Endothelial cell of umbilical vein (primary cell): ENCODE data around the gene SPP2. TPM values are rescaled to one million over a fixed set of nuclear protein-coding genes. Genes with fewer than 3 reads are reported as not detected.

Experiments used
- BruUV-seq: library from RNA; stranded (reverse); fragments of 400-500 nt; replicated peaks from 2 replicates; lab custom pipeline; 2021; lab: Mats Ljungman, UMichigan
- CTCF ChIA-PET: fragments of 300-600, 350-600 bp; sonication (Branson Sonifier 250); formaldehyde crosslinking; loops from one replicate; lab custom pipeline; 2021; ENCODE audit warnings: antibody characterized with exemption, inconsistent platforms; lab: Charles Lee
- POLR2A ChIA-PET: fragments of 300-600, 350-600 bp; sonication (Branson Sonifier 250); formaldehyde crosslinking; loops from one replicate; lab custom pipeline; 2021; ENCODE audit warnings: antibody characterized with exemption, inconsistent platforms; lab: Charles Lee
- DNase-seq: peaks from one replicate; pipeline ENCODE4 v3.0.0-alpha.2; 2011; ENCODE audit warnings: low read depth, low spot score
- FAIRE-seq: peaks from 2 replicates; lab custom pipeline; 2011; peaks lifted over from hg19 to GRCh38; lab: Jason Lieb, UNC
- H2AFZ ChIP-seq: 2 replicates; pipeline ENCODE4 v1.6.0; 2012; ENCODE audit warnings: low read depth, low read length, control low read depth, inconsistent platforms
- H3K27ac ChIP-seq: 2 replicates; pipeline ENCODE4 v1.5.1; 2011; ENCODE audit warnings: low read depth, mild to moderate bottlenecking, control low read depth, low read length, moderate library complexity; ENCODE audit not compliant: insufficient read depth
- H3K27me3 ChIP-seq, 2 experiments: 2 replicates each; pipeline versions ENCODE4 v1.6.0 to v1.6.1; 2011; ENCODE audit warnings: low read length in 2 of 2, mixed read lengths in 1 of 2; ENCODE audit not compliant: control insufficient read depth in 2 of 2, insufficient read depth in 2 of 2
- H3K36me3 ChIP-seq, 2 experiments: 2 replicates in 1 of 2; 3 replicates in 1 of 2; pipeline ENCODE4 v1.5.1; 2011; ENCODE audit warnings: low read length in 2 of 2, mild to moderate bottlenecking in 1 of 2, moderate library complexity in 1 of 2; ENCODE audit not compliant: control insufficient read depth in 2 of 2, insufficient read depth in 2 of 2; ENCODE audit errors: extremely low read depth in 1 of 2
- H3K4me1 ChIP-seq: 3 replicates; pipeline ENCODE4 v1.5.1; 2011; ENCODE audit warnings: mild to moderate bottlenecking, low read length; ENCODE audit not compliant: control insufficient read depth, insufficient read depth; ENCODE audit errors: extremely low read depth
- H3K4me2 ChIP-seq: 2 replicates; pipeline ENCODE4 v1.6.1; 2011; ENCODE audit warnings: low read length, control low read depth, mixed read lengths; ENCODE audit not compliant: insufficient read depth
- H3K4me3 ChIP-seq, 3 experiments: fragments of 200-600 bp in 1 of 3; sonication (generic), shearing (Covaris generic) in 1 of 3; replicated peaks in 1 of 3; 2 replicates each; pipeline ENCODE4 v1.5.1; 2011 to 2016; ENCODE audit warnings: control low read depth in 3 of 3, low read length in 3 of 3, mild to moderate bottlenecking in 2 of 3, inconsistent platforms in 1 of 3, low read depth in 1 of 3, moderate library complexity in 1 of 3; ENCODE audit not compliant: insufficient read depth in 1 of 3
- H3K79me2 ChIP-seq: 2 replicates; pipeline ENCODE4 v1.6.0; 2012; ENCODE audit warnings: low read length, inconsistent platforms; ENCODE audit not compliant: control insufficient read depth, insufficient read depth
- H3K9ac ChIP-seq: replicated peaks from 2 replicates; pipeline ENCODE3; 2011; ENCODE audit warnings: low read length, control low read depth; ENCODE audit not compliant: insufficient read depth; ENCODE audit errors: extremely low read depth
- H3K9me1 ChIP-seq: replicated peaks from 3 replicates; pipeline ENCODE4 v1.6.0; 2011; ENCODE audit warnings: mild to moderate bottlenecking, low read length; ENCODE audit not compliant: control insufficient read depth, insufficient read depth; ENCODE audit errors: extremely low read depth
- H3K9me3 ChIP-seq: replicated peaks from 2 replicates; pipeline ENCODE4 v1.5.1; 2012; ENCODE audit warnings: low read length, inconsistent platforms; ENCODE audit not compliant: control insufficient read depth, insufficient read depth
- H4K20me1 ChIP-seq: replicated peaks from 2 replicates; pipeline ENCODE3; 2011; ENCODE audit warnings: mild to moderate bottlenecking, low read length; ENCODE audit not compliant: control insufficient read depth, insufficient read depth; ENCODE audit errors: extremely low read depth
- EZH2 ChIP-seq: IDR thresholded peaks from 2 replicates; pipeline ENCODE4 v1.6.1; 2012; ENCODE audit warnings: borderline replicate concordance, low read depth, mild to moderate bottlenecking, moderate library complexity, low read length, inconsistent platforms; ENCODE audit not compliant: severe bottlenecking
- FOS ChIP-seq: IDR thresholded peaks from 2 replicates; pipeline ENCODE4 v1.6.1; 2011; ENCODE audit warnings: mild to moderate bottlenecking, low read length, moderate library complexity, borderline replicate concordance; ENCODE audit not compliant: insufficient read depth
- GATA2 ChIP-seq: IDR thresholded peaks from 2 replicates; pipeline ENCODE4 v1.7.0; 2011; ENCODE audit warnings: low read depth, mild to moderate bottlenecking, moderate library complexity, mixed read lengths, low read length; ENCODE audit not compliant: insufficient read length, insufficient read depth
- JUN ChIP-seq: IDR thresholded peaks from 2 replicates; pipeline ENCODE4 v1.6.1; 2011; ENCODE audit warnings: borderline replicate concordance, low read depth; ENCODE audit not compliant: insufficient read length, insufficient read depth
- MYC ChIP-seq: IDR thresholded peaks from one replicate; pipeline ENCODE4 v1.6.1; 2011; ENCODE audit warnings: mild to moderate bottlenecking, low read depth, low read length
- POLR2AphosphoS5 ChIP-seq: IDR thresholded peaks from 2 replicates; pipeline ENCODE4 v1.6.1; 2012; ENCODE audit warnings: low read depth, mild to moderate bottlenecking, control low read depth, low read length, moderate library complexity; ENCODE audit not compliant: insufficient read depth
- dilution Hi-C: fragments of 300-500 bp; cut with MboI; formaldehyde crosslinking; loops from one replicate; pipeline ENCODE4 v1.15.0; 2019; ENCODE audit warnings: low sequenced_read_pairs; ENCODE audit not compliant: extremely low pct_ligation_motif_present
- intact Hi-C: fragments of 100-400 bp; cut with micrococcal nuclease; formaldehyde crosslinking; loops from one replicate; pipeline ENCODE4 v1.10.0; 2022
- polyA plus RNA-seq, 4 experiments: library from polyadenylated mRNA; depleted of rRNA in 3 of 4; stranded (reverse) in 3 of 4; unstranded in 1 of 4; fragments of >200 nt; gene quantifications; 2 replicates each; pipeline versions ENCODE4 v1.2.1 to v1.2.3, GENCODE V29; 2011 to 2012; ENCODE audit warnings: missing spikeins in 1 of 4
- total RNA-seq: library from RNA; stranded (reverse); gene quantifications from 2 replicates; pipeline ENCODE4 v1.2.3, GENCODE V29; 2021
- TF ChIP-seq, protein P1 (sequence below): IDR thresholded peaks from 2 replicates; pipeline ENCODE4 v1.6.1; 2011; ENCODE audit not compliant: insufficient read depth, insufficient read length
- TF ChIP-seq, protein P2 (sequence below), 2 donors: IDR thresholded peaks; 1 replicate in 1 of 2; 2 replicates in 1 of 2; pipeline ENCODE4 v1.5.1; 2011; ENCODE audit warnings: low read length in 2 of 2, mild to moderate bottlenecking in 2 of 2, moderate library complexity in 2 of 2, control low read depth in 1 of 2, inconsistent platforms in 1 of 2, low read depth in 1 of 2; ENCODE audit not compliant: insufficient read depth in 1 of 2; ENCODE audit errors: extremely low read depth in 1 of 2

The SPP2 gene
- total and polyA plus RNA-seq, 2 donors (not counting 3 experiments of a cell fraction or from before 2014, with no cell fraction given): not detected

DNA sequence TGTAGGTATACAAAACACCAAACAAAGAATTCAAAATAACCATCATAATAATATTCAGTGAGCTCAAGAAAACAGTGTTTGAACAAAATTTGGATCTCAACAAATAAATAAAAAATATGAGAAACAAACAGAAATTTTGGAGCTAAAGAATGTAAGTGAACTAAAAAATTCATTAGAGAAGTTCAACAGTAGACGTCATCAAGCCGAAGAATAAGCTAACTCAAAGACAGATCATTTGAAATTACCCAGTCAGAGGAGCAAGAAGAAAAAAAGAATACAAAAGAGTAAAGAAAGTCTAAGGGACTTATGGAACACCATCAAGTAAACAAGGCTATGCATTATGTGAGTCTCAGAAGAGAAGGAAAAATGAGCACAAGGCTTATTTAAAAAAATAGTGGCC lies 16.6 kb upstream of the SPP2 start:
- TF ChIP-seq EZH2 (no peak), MYC (no peak), FOS (no peak), JUN (no peak), POLR2AphosphoS5 (no peak), GATA2 (no peak)
- TF ChIP-seq, protein P1, sequence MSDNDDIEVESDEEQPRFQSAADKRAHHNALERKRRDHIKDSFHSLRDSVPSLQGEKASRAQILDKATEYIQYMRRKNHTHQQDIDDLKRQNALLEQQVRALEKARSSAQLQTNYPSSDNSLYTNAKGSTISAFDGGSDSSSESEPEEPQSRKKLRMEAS: no peak
- dilution Hi-C loops: no loop called here

DNA sequence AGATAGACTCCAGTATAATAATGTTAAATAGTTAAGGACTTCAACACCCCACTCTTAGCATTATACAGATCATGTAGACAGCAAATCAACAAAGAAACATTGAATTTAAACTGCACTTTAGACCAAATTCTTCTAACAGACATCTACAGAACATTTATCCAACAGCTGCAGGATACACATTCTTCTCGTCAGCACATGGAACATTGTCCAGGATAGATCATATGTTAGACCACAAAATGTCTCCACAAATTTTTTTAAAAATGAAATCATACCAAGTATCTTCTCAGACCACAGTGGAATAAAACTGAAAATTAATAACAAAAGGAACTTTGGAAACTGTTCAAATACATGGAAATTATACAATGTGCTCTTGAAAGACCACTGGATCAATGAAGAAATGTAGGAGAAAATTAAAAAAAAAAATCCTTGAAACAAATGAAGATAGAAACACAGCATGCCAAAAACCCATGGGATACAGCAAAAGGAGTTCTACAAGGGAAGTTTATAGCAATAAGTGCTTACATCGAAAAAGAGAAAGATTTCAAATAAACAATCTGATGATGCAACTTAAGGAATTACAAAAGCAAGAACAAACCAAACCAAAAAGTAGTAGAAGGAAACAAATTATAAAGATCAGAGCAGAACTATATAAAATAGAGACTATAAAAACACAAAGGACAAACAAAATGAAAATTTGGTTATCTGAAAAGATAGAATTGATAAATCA lies 12.3 kb upstream of the SPP2 start:
- no peak overlapping the region for H3K27ac ChIP-seq
- dilution Hi-C loops: no loop called here

More for the DNA sequence above, 16.6 kb upstream of the SPP2 start:
- no peaks in the 10 kb centered on the region for H3K79me2 ChIP-seq
- no peak for DNase-seq
- peaks cover 17% of the 10 kb centered on the region for H3K4me1 ChIP-seq
- H3K27me3 ChIP-seq: no peaks in the 10 kb centered on the region
- H3K9me1 ChIP-seq: no peaks in the 10 kb centered on the region
- BruUV-seq: no TSS peak
- no peak overlapping the region for H2AFZ ChIP-seq
- no peaks in the 10 kb centered on the region for H4K20me1 ChIP-seq
- no peak overlapping the region for H3K4me3 ChIP-seq
- FAIRE-seq: no peak
- no peak overlapping the region for H3K4me2 ChIP-seq
- CTCF ChIA-PET: interaction anchor here (1.0 kb wide), 1 partner anchor 13 kb away, joined by 3 read pairs; no protein-coding TSS in a partner anchor
- no peak overlapping the region for H3K9ac ChIP-seq
- no peaks in the 10 kb centered on the region for H3K9me3 ChIP-seq
- POLR2A ChIA-PET: no interaction called here
- no peak overlapping the region for H3K27ac ChIP-seq
- H3K36me3 ChIP-seq: no peaks in the 10 kb centered on the region
- intact Hi-C loops: no loop called here

More for the DNA sequence above, 12.3 kb upstream of the SPP2 start:
- BruUV-seq: no TSS peak
- H3K9ac ChIP-seq: no peak overlapping the region
- DNase-seq (no peak), FAIRE-seq (no peak)
- H3K4me2 ChIP-seq: no peak overlapping the region
- H3K36me3 ChIP-seq: no peaks in the 10 kb centered on the region
- H3K9me1 ChIP-seq: no peaks in the 10 kb centered on the region
- H2AFZ ChIP-seq: no peak overlapping the region
- POLR2A ChIA-PET: no interaction called here
- H3K4me1 ChIP-seq: peaks cover 1% of the 10 kb centered on the region
- H3K79me2 ChIP-seq: no peaks in the 10 kb centered on the region
- H3K4me3 ChIP-seq: no peak overlapping the region
- CTCF ChIA-PET: no interaction called here
- intact Hi-C loops: no loop called here
- no peaks in the 10 kb centered on the region for H3K27me3 ChIP-seq
- no peaks in the 10 kb centered on the region for H4K20me1 ChIP-seq
- H3K9me3 ChIP-seq: no peaks in the 10 kb centered on the region
- no peak for TF ChIP-seq EZH2
- TF ChIP-seq JUN: no peak
- TF ChIP-seq, protein P2, sequence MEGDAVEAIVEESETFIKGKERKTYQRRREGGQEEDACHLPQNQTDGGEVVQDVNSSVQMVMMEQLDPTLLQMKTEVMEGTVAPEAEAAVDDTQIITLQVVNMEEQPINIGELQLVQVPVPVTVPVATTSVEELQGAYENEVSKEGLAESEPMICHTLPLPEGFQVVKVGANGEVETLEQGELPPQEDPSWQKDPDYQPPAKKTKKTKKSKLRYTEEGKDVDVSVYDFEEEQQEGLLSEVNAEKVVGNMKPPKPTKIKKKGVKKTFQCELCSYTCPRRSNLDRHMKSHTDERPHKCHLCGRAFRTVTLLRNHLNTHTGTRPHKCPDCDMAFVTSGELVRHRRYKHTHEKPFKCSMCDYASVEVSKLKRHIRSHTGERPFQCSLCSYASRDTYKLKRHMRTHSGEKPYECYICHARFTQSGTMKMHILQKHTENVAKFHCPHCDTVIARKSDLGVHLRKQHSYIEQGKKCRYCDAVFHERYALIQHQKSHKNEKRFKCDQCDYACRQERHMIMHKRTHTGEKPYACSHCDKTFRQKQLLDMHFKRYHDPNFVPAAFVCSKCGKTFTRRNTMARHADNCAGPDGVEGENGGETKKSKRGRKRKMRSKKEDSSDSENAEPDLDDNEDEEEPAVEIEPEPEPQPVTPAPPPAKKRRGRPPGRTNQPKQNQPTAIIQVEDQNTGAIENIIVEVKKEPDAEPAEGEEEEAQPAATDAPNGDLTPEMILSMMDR (IDR thresholded peaks at IDR 0.05; ENCODE audit: extremely low read depth in 1 of 2, insufficient read depth in 1 of 2, low read depth in 1 of 2, low read length in 2 of 2): no peak
